ENCODE results near the gene HMGCS2.

DNA sequence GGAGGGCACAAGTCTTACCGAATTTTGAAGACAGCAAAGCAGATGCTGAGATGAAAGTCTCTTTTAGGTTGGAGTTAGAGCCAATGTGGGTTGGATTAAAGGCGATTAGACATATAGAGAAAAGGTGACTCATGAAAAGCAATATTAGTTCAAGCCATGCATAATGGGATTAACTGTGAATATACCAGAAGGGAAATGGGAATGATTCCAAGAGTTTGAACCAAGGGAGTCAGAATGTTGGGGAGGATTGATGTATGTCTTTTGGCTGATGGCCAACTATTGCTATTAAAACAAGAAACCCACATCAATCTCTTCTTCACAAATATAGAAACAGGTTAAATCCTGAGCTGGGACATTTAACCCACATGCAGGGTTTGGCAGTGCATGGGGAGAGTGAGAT is 1.2 kb downstream of the HMGCS2 start:
- TF ChIP-seq CTCF (IDR thresholded peaks at IDR 0.05) (no peak), POLR2A (IDR thresholded peaks at IDR 0.05) (no peak)

Measured in thyroid gland (tissue), 4 donors.